WTC11 (cell line): ENCODE measurements around the gene SLK. TPM values are rescaled to one million over a fixed set of nuclear protein-coding genes. Genes with fewer than 3 reads are reported as not detected.

Experiments used
- ATAC-seq: fragments of 200-7000 bp; cut with Tn5 transposase; 2 replicates; pipeline ENCODE4 v1.10.0; 2021; ENCODE audit warnings: mild to moderate bottlenecking, moderate library complexity
- CTCF ChIA-PET: fragments of 300-600 bp; sonication (Branson Sonifier 250); formaldehyde crosslinking; loops from one replicate; lab custom pipeline; 2021; ENCODE audit warnings: antibody characterized with exemption; lab: Charles Lee
- POLR2A ChIA-PET: fragments of 350-600 bp; sonication (Branson Sonifier 250); formaldehyde crosslinking; loops from one replicate; lab custom pipeline; 2021; ENCODE audit warnings: antibody characterized with exemption; lab: Charles Lee
- DNase-seq: peaks from one replicate; pipeline ENCODE4 v3.0.0; 2021; ENCODE audit warnings: low spot score
- H3K27ac Mint-ChIP-seq: 2 replicates; pipeline ENCODE4 v1.8.0; 2021; ENCODE audit warnings: mixed read lengths
- H3K27me3 Mint-ChIP-seq: 2 replicates; pipeline ENCODE4 v1.8.0; 2021; ENCODE audit warnings: low read depth, mild to moderate bottlenecking, moderate library complexity, mixed read lengths
- H3K36me3 Mint-ChIP-seq: 2 replicates; pipeline ENCODE4 v1.8.0; 2021; ENCODE audit warnings: mixed read lengths
- H3K4me1 Mint-ChIP-seq: 2 replicates; pipeline ENCODE4 v1.8.0; 2022; ENCODE audit warnings: mixed read lengths
- H3K4me3 Mint-ChIP-seq: 2 replicates; pipeline ENCODE4 v1.8.0; 2021; ENCODE audit warnings: mild to moderate bottlenecking, moderate library complexity, mixed read lengths
- H3K9me3 Mint-ChIP-seq: 2 replicates; pipeline ENCODE4 v1.8.0; 2021; ENCODE audit warnings: mixed read lengths
- AR ChIP-seq: fragments of 250-450 bp; sonication (Bioruptor Pico); IDR thresholded peaks from 2 replicates; pipeline ENCODE4 v1.9.0; 2021; ENCODE audit warnings: mild to moderate bottlenecking
- ATF1 ChIP-seq: sonication (generic); formaldehyde crosslinking; IDR thresholded peaks from 2 replicates; pipeline ENCODE4 v1.8.1; 2023; ENCODE audit warnings: mild to moderate bottlenecking, moderate library complexity, missing genetic modification reagents
- ATF2 ChIP-seq: sonication (generic); formaldehyde crosslinking; IDR thresholded peaks from 2 replicates; pipeline ENCODE4 v1.8.1; 2022; ENCODE audit warnings: low read depth, missing genetic modification reagents, borderline replicate concordance
- ATF3 ChIP-seq: sonication (generic); formaldehyde crosslinking; conservative IDR thresholded peaks from 2 replicates; pipeline ENCODE4 v1.8.1; 2022; ENCODE audit warnings: mild to moderate bottlenecking, missing genetic modification reagents
- CBFB ChIP-seq: sonication (generic); formaldehyde crosslinking; IDR thresholded peaks from 2 replicates; pipeline ENCODE4 v1.8.1; 2022; ENCODE audit warnings: mild to moderate bottlenecking, low read depth, missing genetic modification reagents
- ELF4 ChIP-seq: sonication (generic); formaldehyde crosslinking; IDR thresholded peaks from 2 replicates; pipeline ENCODE4 v1.8.1; 2022; ENCODE audit warnings: low read depth, mild to moderate bottlenecking, moderate library complexity, missing genetic modification reagents
- ETV6 ChIP-seq: sonication (generic); formaldehyde crosslinking; IDR thresholded peaks from 2 replicates; pipeline ENCODE4 v1.8.1; 2022; ENCODE audit warnings: mild to moderate bottlenecking, missing genetic modification reagents
- FOXP1 ChIP-seq: sonication (generic); formaldehyde crosslinking; IDR thresholded peaks from 2 replicates; pipeline ENCODE4 v1.8.0; 2022; ENCODE audit warnings: missing genetic modification reagents, mild to moderate bottlenecking, moderate library complexity, borderline replicate concordance
- FOXP4 ChIP-seq: sonication (generic); formaldehyde crosslinking; IDR thresholded peaks from 2 replicates; pipeline ENCODE4 v1.8.0; 2022; ENCODE audit warnings: mild to moderate bottlenecking, missing genetic modification reagents
- GABPB1 ChIP-seq: sonication (generic); formaldehyde crosslinking; IDR thresholded peaks from 2 replicates; pipeline ENCODE4 v1.8.1; 2023; ENCODE audit warnings: mild to moderate bottlenecking, missing genetic modification reagents
- JAZF1 ChIP-seq: fragments of 250-450 bp; sonication (Bioruptor Pico); IDR thresholded peaks from 2 replicates; pipeline ENCODE4 v1.9.0; 2021; ENCODE audit warnings: moderate library complexity, mild to moderate bottlenecking, inconsistent platforms
- NR2C2 ChIP-seq: sonication (generic); formaldehyde crosslinking; IDR thresholded peaks from 2 replicates; pipeline ENCODE4 v1.8.0; 2022; ENCODE audit warnings: mild to moderate bottlenecking, missing genetic modification reagents
- PRRX2 ChIP-seq: fragments of 250-450 bp; sonication (Bioruptor Pico); IDR thresholded peaks from 2 replicates; pipeline ENCODE4 v1.8.0; 2021; ENCODE audit warnings: mild to moderate bottlenecking
- RELA ChIP-seq: sonication (generic); formaldehyde crosslinking; IDR thresholded peaks from 2 replicates; pipeline ENCODE4 v1.8.1; 2022; ENCODE audit warnings: missing genetic modification reagents, mild to moderate bottlenecking, borderline replicate concordance
- SOX15 ChIP-seq: fragments of 250-450 bp; sonication (Bioruptor Pico); IDR thresholded peaks from 2 replicates; pipeline ENCODE4 v1.9.0; 2021; ENCODE audit warnings: mild to moderate bottlenecking
- TEAD1 ChIP-seq: sonication (generic); formaldehyde crosslinking; IDR thresholded peaks from 2 replicates; pipeline ENCODE4 v1.8.0; 2022; ENCODE audit warnings: mild to moderate bottlenecking, missing genetic modification reagents
- USF2 ChIP-seq: sonication (generic); formaldehyde crosslinking; IDR thresholded peaks from 2 replicates; pipeline ENCODE4 v1.8.1; 2023; ENCODE audit warnings: mild to moderate bottlenecking, missing genetic modification reagents, moderate library complexity
- ZBTB43 ChIP-seq: sonication (generic); formaldehyde crosslinking; IDR thresholded peaks from 2 replicates; pipeline ENCODE4 v1.8.1; 2023; ENCODE audit warnings: mild to moderate bottlenecking, missing genetic modification reagents
- ZMAT4 ChIP-seq: fragments of 250-450 bp; sonication (Bioruptor Pico); IDR thresholded peaks from 2 replicates; pipeline ENCODE4 v1.9.0; 2021; ENCODE audit warnings: mild to moderate bottlenecking
- ZNF425 ChIP-seq: fragments of 250-450 bp; sonication (Bioruptor Pico); conservative IDR thresholded peaks from 2 replicates; pipeline ENCODE4 v1.9.0; 2021; ENCODE audit warnings: mild to moderate bottlenecking
- ZNF671 ChIP-seq: fragments of 250-450 bp; sonication (Bioruptor Pico); IDR thresholded peaks from 2 replicates; pipeline ENCODE4 v1.8.0; 2021; ENCODE audit warnings: mild to moderate bottlenecking
- ZSCAN18 ChIP-seq: fragments of 250-450 bp; sonication (Bioruptor Pico); IDR thresholded peaks from 2 replicates; pipeline ENCODE4 v2.1.2; 2022; ENCODE audit warnings: mild to moderate bottlenecking, moderate library complexity
- total RNA-seq: library from RNA; stranded (reverse); gene quantifications from 3 replicates; pipeline ENCODE4 v1.2.3, GENCODE V29; 2021

Gene SLK
- total RNA-seq, 1 experiment from 2014 or later: 19.2 TPM

- POLR2A ChIA-PET: no interaction called here
- TF ChIP-seq ATF1 (CRISPR knock-in tag) (no peak), ZNF425 (CRISPR knock-in tag) (no peak), ZMAT4 (CRISPR knock-in tag) (no peak), ETV6 (CRISPR knock-in tag) (no peak), ZNF671 (CRISPR knock-in tag) (no peak), CBFB (no peak), FOXP4 (CRISPR knock-in tag) (no peak), ELF4 (CRISPR knock-in tag) (no peak), GABPB1 (CRISPR knock-in tag) (no peak), JAZF1 (CRISPR knock-in tag) (no peak)
- H3K4me1 Mint-ChIP-seq: peaks cover 20% of the 10 kb centered on the region
- no peak for DNase-seq
- no peak overlapping the region for H3K27ac Mint-ChIP-seq
- peaks cover 19% of the 10 kb centered on the region for H3K36me3 Mint-ChIP-seq
- peaks cover 17% of the 10 kb centered on the region for H3K9me3 Mint-ChIP-seq
- no peaks in the 10 kb centered on the region for H3K27me3 Mint-ChIP-seq
- ATAC-seq: no peak
- no peak overlapping the region for H3K4me3 Mint-ChIP-seq
- CTCF ChIA-PET: interaction anchor here (0.6 kb wide), 1 partner anchor 64 kb away, joined by 3 read pairs; no protein-coding TSS in a partner anchor
Measured at GRCh38 chr10:103919648-103920025, 47.3 kb upstream of the SLK start.

- Mint-ChIP-seq H3K9me3 (peaks cover under 1% of the 10 kb centered on the region), H3K4me1 (peaks cover 17% of the 10 kb centered on the region), H3K27ac (no peak overlapping the region), H3K27me3 (no peaks in the 10 kb centered on the region), H3K36me3 (peaks cover 3% of the 10 kb centered on the region), H3K4me3 (no peak overlapping the region)
- ATAC-seq (no peak), DNase-seq (no peak)
- CTCF ChIA-PET: interaction anchor here (1.1 to 1.3 kb wide), 4 partner anchors 10 to 33 kb away, joined by 3 to 4 read pairs (median 3); no protein-coding TSS in a partner anchor
- POLR2A ChIA-PET: no interaction called here
- TF ChIP-seq AR (CRISPR knock-in tag) (no peak), ATF2 (no peak), SOX15 (no peak), RELA (CRISPR knock-in tag) (no peak), CBFB (no peak), PRRX2 (CRISPR knock-in tag) (no peak), ZSCAN18 (CRISPR knock-in tag) (no peak), ATF3 (CRISPR knock-in tag) (no peak), ZBTB43 (no peak), JAZF1 (CRISPR knock-in tag) (no peak), NR2C2 (CRISPR knock-in tag) (no peak), FOXP1 (no peak), USF2 (CRISPR knock-in tag) (no peak), TEAD1 (CRISPR knock-in tag) (no peak), ATF1 (CRISPR knock-in tag) (no peak)
Measured at GRCh38 chr10:103921248-103921647, 45.7 kb upstream of the SLK start.
